Activated T-cell treated with anti-CD3 and anti-CD28 coated beads, Interleukin-2, amount 50 U/mL, for 48 hours (primary cell): ENCODE data around the gene ENO1.
A peak's percentile ranks its signal among the peaks of the same experiment; 100 is the strongest.
"Not testable (repeated sequence)": the region's sequence is repeated elsewhere in the genome, so short reads cannot be mapped to it uniquely, and the experiment has no call there.

Source experiments
- DNase-seq, 2 experiments: peaks; one replicate each; pipeline ENCODE4 v3.0.0-alpha.2; 2020

The ENO1 gene

DNA sequence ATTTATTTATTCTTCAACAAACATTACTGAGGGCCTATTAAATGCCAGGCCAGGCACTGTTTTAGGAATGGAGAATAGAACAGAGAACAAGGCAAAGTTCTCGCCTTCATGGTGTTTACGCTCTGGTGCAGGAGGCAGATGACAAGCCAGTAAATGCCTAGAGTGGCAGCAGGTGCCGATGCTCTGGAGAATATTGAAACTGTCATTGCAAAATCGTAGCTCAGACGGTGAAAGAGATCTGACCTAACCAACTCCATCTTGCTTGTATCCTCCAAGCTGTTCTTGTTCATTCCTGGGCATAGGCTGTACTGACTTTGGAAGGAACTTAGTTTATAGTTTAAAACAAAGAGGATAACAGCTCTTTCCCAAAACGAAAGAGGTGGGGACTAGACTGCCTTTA, 13.5 kb upstream of the ENO1 start:
- DNase-seq: no peak

DNA sequence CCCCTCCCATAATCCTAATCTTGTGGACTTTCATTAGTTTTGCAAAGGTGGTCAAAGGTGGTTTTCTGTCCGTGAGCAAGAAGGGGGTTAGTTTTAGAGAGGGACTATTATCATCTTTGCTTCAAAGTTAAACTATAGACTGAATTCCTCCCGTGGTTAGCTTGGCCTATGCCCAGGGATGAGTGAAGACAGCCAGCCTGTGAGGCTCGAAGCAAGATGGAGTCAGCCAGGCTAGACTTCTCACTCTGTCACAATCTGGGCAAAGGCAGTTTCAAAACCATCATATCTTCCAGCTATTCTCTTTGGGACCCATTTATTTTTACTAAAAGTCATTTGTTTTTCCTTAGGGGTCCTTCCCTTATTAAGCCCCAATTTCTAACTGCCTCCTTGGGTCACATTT, 12.9 kb upstream of the ENO1 start:
- no peak for DNase-seq

DNA sequence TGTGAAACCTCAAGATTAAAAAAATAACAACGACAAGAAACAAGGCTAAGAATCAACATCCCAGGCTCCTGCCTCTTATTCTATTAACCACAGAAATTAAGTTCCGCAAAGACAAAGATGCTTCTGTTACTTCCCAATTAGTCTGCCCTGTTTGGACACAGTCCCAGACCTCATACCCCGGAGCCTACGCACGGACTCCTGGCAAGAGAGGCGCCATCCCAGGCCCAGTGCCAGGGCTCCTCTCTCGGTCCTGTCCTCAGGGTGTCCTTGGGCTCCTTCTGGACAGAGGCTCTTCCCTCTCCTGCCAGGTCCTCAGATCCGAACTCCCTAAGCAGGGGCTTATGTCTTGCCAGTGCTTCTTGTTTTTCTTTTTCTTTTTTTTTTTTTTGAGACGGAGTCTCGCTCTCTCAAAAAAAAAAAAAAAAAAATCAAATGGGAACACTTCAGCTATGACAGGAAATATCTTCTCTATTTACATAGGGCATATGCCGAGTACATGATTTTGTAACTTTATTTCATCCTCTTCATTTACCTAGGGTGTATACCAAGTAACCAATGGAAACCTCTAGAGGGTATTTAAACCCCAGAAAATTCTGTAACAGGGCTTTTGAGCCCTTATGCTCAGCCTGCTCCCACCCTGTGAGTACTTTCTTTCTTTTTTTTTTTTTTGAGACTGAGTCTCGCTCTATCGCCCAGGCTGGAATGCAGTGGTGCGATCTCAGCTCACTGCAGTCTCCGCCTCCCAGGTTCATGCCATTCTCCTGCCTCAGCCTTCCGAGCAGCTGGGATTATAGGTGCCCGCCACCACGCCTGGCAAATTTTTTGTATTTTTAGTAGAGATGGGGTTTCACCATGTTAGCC, 11.7 kb upstream of the ENO1 start:
- DNase-seq: no peak

DNA sequence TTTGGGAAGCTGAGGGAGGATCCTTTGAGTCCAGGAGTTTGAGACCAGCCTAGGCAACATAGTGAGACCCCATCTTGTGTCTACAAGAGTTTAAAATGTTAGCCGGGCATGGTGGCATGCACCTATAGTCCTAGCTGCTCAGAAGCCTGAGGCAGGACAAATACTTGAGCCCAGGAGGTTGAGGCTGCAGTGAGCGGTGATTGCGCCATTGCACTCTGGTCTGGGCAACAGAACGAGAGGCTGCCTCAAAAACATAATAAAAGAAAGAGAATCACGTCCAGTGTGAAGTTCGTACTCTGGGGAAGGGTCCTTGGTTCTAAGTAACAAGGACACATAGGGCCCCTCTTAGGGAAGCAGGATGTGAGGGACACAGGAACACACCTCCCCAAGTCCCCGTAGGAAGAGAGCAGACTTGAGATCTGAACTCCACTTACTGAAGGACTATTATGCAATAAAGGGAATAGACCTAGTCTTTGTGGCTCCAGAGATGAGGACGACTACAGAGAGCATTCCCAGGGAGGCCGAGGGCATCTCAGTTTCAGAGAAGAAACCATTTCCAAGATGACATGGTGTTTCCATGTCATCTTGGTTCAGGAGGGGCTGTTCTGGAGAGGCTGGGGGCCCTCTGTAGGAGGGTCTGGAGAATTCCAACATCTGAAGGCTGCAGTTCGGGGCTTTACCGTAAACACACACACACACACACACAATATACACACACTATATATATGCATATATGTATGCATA, 10.8 kb upstream of the ENO1 start:
- DNase-seq: no peak

DNA sequence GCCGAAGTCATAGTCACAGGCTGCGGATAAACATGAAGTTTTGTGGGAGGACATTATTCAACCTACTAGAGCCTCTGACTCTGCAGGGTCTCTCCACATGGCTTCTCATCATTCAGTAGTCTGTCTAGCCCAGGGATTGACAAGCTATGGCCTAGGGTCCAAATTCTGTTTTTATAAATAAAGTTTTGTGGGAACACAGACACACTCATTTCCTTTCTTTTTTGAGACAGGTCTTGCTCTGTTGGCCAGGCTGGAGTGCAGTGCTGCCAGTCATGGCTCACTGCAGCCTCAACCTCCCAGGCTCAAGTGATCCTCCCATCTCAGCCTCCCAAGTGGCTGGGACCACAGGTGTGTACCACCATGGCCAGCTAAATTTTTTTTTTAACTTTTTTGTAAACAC, 8.1 kb upstream of the ENO1 start:
- DNase-seq: no peak

DNA sequence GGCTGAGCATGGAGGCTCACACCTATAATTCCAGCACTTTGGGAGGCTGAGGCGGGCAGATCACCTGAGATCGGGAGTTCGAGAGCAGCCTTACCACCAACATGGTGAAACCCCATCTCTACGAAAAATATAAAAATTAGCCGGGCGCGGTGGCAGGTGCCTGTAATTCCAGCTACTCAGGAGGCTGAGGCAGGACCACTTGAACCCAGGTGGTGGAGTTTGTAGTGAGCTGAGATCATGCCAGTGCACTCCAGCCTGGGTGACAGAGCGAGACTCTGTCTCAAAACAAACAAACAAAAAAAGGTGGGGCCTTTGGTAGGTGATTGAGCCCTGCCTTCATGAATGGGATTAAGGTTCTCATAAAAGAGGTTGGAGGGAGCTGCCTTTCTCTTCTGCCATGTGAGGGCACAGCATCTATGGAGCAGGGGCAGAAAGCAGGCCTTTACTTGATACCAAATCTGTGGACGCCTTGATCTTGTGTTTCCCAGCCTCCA, 7.6 kb upstream of the ENO1 start:
- not testable (repeated sequence) for DNase-seq

DNA sequence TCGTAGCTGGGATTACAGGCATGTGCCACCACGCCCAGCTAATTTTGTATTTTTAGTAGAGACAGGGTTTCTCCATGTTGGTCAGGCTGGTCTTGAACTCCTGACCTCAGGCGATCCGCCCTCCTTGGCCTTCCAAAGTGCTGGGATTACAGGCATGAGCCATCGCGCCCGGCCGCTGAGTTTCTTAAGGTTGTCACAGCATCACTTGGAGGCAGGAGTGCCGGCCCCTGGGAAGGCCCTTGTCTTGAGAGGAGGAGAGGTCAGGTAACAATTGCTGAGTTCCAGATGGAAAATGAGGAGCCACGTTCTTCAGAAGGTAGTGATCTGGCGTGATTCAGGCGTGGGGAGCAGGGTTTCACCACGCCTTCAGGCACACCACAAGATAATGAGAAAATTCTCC, 5.6 kb upstream of the ENO1 start:
- DNase-seq: not testable (repeated sequence)

DNA sequence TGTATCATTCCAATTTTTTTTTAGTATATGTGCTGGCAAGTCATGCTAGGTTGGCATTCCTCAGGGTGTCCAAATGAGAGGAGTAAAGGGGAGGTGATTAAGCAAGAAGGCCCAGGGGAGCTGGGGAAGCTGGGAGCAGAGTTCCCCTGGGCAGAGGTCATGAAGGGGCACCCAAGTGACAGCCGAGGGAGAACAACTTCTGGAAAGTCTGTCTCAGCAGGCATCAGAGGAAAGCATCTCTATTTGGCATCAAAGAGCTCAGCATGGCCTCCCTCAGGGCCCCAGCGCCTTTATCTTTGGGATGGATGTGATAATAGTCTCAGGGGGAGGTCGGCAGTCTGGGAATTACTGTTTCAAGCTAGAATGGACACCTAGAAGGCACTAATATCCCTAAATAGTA, 5.0 kb upstream of the ENO1 start:
- DNase-seq: no peak

DNA sequence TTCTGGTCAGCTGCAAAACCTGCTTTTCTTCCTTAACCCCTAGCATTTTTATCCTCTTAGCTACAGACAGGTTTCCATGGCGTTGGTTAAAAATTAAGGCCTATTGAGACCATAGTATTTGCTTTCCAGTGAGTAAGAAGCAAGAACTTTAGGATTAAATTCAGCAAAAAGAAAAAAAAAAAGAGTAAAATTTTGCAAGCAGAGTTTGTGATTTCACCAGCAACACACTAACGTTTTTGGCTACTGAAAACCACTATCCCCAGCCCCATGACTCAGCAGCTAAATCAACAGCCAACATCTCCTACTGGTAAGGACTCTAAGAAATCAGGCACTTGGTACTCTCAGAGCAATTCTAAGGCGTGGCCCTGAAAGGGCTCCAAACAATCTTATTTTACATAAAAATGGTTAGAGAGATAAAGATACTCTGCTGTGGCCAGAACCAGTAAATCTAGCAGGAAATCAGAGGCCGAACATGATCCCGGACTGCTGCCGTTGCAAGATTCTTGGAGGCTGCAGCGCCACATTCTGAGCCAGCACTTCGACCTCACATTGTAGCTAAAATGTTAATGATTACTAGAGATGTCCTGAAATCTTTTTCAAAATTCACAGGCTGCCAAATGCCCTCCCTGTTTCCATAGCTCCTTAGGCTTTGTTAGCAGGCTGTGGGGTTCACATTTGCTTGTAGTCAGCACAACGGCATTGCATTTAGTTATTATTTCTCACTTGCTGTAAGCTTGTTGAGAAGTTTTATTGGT, 1.6 kb upstream of the ENO1 start:
- peak; percentile 51 to 63 for DNase-seq

DNA sequence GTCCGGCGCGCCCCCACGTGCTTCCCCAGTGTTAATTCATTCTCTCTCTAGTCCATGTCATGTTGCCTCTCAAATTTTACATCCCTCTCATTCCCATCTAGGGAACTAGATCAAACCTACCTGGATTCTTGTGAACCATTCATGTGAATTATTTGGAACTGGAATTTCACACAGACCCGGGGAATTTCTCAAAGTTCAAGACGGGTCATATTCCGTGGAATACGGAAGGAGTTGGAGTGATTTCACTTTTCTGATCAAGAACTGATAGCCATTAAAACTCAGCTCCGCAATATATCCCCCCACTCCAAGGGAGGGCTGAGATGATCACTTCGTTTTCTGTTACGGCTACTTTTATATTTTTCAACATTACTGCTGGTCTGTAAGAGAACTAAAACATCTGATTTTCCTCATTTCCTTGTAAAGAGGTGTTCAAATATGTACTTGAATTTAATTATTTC, 1.0 kb upstream of the ENO1 start:
- no peak for DNase-seq

DNA sequence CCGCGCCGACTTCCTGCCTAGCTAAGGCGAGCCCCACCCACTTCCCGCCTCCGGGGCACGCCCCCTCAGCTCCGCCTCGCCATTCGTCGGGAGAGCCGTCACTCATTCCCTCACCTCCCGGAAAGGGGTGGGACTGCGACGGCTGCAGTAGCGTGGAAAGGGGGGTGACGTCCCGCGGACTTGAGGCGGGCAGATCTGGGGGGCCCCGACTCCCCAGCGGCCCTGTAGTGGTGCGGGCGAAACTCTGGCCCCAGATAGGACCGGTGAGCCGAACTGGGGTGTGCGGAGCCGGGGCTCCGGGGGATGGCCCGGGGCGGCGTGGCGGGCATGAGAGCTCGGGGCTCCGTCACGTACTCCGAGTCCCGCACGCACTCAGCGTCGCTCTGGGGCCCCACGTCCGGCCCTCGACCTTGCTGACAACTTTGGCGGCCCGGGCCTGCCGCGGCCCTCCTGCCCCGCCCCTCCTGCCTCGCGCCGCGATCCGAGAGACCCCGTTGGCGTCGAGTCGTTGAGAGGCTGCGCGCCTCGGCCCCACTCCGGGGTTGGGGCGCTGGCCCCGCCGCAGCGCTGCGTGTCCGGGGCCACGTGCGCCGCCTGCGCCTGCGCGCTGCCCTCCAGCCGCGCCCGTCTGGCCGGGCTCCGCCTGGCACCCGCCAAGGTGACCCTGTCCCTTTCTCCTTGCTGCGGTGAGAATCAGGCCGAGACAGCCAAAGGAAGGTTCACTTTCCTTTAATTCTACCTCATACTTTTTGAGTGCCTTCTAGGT, 395 bp upstream of the ENO1 start:
- peak; percentile 100 for DNase-seq

DNA sequence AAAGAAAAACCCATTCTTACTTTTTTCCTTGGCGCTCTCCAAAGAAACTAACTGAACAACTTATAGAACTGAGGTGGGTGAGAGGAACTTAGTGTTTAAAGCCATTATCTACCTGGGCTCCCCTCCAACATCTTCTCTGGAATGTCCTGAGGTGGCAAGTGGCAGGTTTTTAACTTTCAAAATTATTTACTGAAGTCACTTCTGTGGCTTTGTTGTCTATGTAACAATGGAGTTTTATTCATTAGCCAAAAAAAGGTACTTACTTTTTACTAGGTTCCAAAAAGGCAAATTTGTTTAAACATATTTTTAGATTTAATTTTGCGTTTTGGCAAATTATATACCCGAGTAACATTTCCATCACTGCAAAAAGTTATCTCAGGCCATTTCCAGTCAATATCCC, 2.4 kb downstream of the ENO1 start:
- DNase-seq: no peak

DNA sequence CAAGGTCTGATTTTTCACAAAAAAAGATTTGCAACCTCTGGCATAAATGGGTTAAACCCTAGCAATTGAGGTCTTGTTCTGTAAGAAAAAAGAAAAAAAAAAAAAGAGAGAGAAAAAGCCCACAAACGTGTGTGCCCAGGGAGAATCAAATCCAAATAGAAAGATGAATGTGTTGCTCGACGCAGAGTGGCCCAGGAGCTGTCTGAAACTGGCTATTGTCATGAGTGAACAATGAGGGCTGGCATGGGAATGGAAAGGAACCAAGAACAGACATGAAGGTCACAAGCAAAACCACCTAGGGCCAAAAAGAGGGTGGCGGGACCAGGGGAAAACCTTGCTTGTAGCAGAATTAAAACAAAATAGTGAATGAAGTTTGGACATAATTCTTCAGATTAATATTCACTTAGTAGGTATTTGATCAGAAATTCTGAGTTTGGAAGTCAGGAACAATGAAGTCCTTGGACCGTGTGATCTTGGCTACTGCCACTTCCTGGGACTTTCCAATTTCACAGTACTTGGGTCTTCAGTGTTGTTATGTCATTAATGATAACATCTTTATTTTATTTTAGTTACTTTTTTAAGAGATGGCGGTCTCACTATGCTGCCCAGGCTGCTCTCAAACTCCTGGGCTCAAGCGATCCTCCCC, 3.1 kb downstream of the ENO1 start:
- DNase-seq: peak; percentile 35 to 38

DNA sequence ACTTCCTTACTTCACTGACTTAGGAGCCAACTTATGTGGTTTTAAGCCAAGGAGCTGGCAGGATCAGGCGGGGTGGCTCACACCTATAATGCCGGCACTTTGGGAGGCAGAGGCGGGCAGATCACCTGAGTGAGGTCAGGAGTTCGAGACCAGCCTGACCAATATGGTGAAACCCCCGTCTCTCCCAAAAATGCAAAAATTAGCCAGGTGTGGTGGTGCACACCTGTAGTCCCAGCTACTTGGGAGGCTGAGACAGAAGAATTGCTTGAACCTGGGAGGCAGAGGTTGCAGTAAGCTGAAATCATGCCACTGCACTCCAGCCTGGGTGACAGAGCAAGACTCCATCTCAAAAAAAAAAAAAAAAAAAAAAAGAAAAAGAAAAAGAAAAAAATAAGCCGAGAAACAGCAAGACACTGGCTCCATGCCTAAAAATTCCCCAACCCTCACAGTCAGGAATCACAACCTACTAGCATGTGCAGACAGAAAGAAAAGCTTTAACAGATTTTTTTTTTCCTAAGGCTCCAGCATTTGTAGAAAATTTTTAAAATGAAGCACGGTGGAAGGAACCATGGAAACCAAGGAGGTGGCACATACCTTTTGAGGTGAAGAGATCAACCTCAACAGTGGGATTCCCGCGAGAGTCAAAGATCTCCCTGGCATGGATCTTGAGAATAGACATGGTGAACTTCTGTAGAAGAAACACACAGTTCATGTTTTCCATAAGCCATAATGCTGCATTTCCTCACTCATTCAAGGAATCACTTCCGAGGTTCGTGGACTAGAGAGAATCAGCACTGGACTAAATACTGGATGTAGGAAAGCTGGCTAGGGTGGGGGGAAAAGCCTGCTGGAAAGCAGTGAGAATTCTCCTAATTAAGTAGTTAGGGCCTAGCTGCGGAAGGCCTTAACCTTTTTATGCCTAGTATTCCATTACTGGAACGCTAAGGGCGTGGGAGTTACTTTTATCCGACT, 4.0 kb downstream of the ENO1 start:
- DNase-seq: peak; percentile 45 to 46

DNA sequence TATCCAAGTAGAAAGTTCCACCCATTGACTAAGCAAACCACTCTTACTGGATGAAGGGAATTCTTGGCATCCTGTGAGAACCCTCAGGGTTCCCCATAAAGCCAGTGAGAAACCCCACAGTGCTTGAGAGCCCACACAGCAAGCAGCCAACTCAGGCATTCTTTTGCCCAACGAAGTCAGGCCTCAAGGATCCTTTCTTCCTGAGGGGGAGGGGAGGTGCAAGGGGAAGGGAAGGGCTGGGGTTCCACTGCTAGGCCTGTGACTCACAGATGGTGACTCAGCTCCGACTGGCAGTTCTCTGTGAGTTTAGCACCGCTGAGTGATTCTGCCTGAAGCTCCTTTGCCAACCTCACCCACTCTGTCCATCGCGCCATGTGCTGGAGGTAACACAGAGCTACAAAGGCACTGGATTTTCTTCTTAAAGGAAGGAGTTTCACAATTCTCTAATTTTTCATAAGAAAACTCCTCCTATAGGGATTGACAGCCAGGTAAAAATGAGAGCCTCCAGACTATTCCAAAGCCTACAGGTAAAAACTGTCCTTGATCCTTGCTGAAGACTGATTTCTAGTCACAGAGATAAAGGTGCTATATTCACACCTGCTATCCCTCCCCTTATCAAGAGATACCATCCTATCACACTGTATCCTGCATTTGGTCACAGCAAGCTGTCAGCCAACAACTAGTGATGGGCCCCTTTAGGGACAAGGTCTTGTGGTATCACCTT, 4.8 kb downstream of the ENO1 start:
- DNase-seq: peak; percentile 85 to 89

DNA sequence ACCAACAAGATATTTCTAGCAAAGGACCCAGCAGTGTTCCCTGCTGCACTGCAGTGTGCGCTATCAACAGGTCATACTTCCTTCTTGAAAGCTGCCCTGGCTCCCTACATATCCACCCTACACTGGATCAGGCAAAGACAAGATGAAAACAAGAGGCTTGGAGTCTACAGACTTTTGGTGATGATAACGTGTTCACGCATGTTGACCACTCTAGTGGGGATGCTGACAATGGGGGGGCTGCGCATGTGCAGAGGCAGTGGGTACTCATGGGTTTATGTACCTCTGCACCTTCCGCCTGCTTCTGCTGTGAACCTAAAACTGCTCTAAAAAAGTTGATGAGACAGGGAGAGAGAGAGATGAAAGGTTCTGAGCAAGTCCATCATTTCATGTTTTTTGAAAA, 5.5 kb downstream of the ENO1 start:
- peak in 1 of 2 experiments; percentile 19 for DNase-seq

DNA sequence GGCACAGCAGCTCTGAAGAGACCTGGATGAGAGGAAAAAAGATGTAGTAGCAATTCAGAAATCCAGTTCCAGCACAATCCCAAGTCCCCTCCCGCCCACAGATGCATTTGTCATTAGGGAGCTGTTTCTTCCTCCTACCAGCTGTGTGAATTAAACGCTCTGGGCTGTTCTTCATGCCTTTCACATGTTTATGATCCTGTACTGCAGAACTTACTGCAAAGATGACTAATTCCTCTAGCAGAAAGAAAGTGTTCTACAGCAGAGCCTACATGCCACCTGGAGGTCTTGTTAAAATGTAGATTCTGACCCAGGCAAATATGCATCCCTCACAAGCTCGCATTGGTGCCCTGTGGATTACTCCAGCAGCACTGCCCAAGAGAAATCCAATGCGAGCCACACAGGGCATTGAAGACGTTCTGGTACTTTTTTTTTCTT, 6.5 kb downstream of the ENO1 start:
- no peak for DNase-seq

DNA sequence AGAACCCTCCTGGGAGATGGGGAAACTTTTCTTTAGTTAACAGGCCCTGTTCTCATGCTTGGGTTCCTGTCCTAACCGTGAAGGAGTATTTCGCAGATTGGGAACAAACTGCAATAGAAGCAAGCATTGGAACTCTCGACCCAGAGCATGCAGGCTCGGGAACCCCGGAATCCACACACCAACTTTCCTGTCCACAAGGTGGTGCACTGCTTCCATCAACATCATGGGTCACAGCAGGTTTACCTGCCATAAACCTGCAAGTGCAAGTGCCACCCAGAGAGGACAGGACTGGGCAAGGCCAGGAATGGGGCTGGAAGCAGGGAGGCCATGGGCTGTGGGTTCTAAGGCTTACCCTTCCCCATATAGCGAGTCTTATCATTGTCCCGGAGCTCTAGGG, 6.9 kb downstream of the ENO1 start:
- DNase-seq: peak; percentile 35 to 45

DNA sequence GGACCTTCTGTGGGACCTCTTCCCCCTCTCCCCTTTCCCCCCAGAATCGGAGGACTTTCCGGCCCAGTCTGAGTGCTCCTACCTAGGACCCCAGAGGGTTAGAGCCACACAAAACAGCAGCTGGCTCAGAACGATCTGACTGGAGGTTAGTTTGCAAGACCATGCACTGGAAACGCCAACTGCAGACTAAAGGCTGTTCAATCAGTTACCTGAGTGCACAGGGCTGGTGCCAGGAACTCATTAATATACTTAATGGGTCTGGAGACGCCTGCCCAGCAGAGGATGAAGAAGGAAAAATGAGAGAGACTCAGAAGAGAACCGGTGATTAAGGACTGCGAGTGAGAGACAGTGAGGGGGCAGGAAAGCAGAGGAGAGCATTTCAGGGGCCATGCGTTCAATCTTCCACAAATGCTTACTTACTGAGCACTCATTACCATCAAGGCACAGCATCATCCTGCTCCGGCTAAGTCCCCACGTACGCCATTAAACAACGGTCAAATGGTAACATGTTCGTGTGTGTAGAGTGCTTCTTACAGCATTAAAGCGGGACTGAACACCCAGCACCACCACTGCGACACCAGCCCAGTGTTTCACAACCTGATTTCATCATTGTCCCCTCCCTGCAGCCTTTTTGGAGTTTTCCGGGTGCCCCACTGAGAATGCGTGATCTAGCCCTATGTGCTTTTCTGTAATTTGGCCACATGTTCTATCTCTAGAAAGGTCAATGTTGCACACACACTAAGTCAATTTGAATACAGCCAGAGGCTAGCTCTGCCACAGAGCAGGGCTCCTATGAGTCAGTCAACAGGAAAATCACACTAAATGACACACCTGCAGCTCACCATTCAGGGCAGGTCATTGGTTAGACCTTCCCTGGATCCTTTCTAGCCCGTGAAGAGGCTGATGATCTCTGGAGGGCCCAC, 7.6 kb downstream of the ENO1 start:
- DNase-seq: peak; percentile 42 to 47
